ENCODE data around the gene PRG3.
"Not testable (repeated sequence)": the region's sequence is repeated elsewhere in the genome, so short reads cannot be mapped to it uniquely, and the experiment has no call there.

Gene PRG3

GRCh38 chr11:57344826-57345225, 36.1 kb downstream of the PRG3 start:
- H3K4me3 ChIP-seq (ENCODE audit: low read depth in 1 of 5, low read length in 5 of 5), result no peak overlapping the region
- peaks cover 0 to 5% (median 4%) of the 10 kb centered on the region in 5 donors for H3K4me1 ChIP-seq (ENCODE audit: control insufficient read depth in 5 of 5, insufficient read depth in 5 of 5, low read length in 5 of 5)
- no peak overlapping the region for H3K27ac ChIP-seq (ENCODE audit: low read depth, low read length)
- no peaks in the 10 kb centered on the region for H3K27me3 ChIP-seq (ENCODE audit: control insufficient read depth in 5 of 5, insufficient read depth in 4 of 5, low read length in 5 of 5)
- no peaks in the 10 kb centered on the region for H3K36me3 ChIP-seq (ENCODE audit: control insufficient read depth in 5 of 5, insufficient read depth in 5 of 5, low read length in 5 of 5)
- no peak overlapping the region for H3K9ac ChIP-seq (ENCODE audit: low read length in 5 of 5)
- no peaks in the 10 kb centered on the region for H3K9me3 ChIP-seq (ENCODE audit: control insufficient read depth in 5 of 5, low read length in 5 of 5)

GRCh38 chr11:57343825-57344224, 37.1 kb downstream of the PRG3 start:
- H3K9me3 ChIP-seq (ENCODE audit: control insufficient read depth in 5 of 5, low read length in 5 of 5), result no peaks in the 10 kb centered on the region
- H3K4me3 ChIP-seq (ENCODE audit: low read depth in 1 of 5, low read length in 5 of 5), result no peak overlapping the region
- H3K27ac ChIP-seq (ENCODE audit: low read depth, low read length), result no peak overlapping the region
- no peak overlapping the region for H3K9ac ChIP-seq (ENCODE audit: low read length in 5 of 5)
- no peaks in the 10 kb centered on the region for H3K4me1 ChIP-seq (ENCODE audit: control insufficient read depth in 5 of 5, insufficient read depth in 5 of 5, low read length in 5 of 5)
- no peaks in the 10 kb centered on the region for H3K36me3 ChIP-seq (ENCODE audit: control insufficient read depth in 5 of 5, insufficient read depth in 5 of 5, low read length in 5 of 5)
- no peaks in the 10 kb centered on the region for H3K27me3 ChIP-seq (ENCODE audit: control insufficient read depth in 5 of 5, insufficient read depth in 4 of 5, low read length in 5 of 5)

- Histone ChIP-seq H3K27ac (ENCODE audit: low read depth, low read length) (no peak overlapping the region), H3K9ac (ENCODE audit: low read length in 5 of 5) (no peak overlapping the region), H3K27me3 (ENCODE audit: control insufficient read depth in 5 of 5, insufficient read depth in 4 of 5, low read length in 5 of 5) (no peaks in the 10 kb centered on the region), H3K36me3 (ENCODE audit: control insufficient read depth in 5 of 5, insufficient read depth in 5 of 5, low read length in 5 of 5) (no peaks in the 10 kb centered on the region), H3K9me3 (ENCODE audit: control insufficient read depth in 5 of 5, low read length in 5 of 5) (no peaks in the 10 kb centered on the region), H3K4me1 (ENCODE audit: control insufficient read depth in 5 of 5, insufficient read depth in 5 of 5, low read length in 5 of 5) (no peaks in the 10 kb centered on the region), H3K4me3 (ENCODE audit: low read depth in 1 of 5, low read length in 5 of 5) (no peak overlapping the region)
These were observed 38.2 kb downstream of the PRG3 start for GRCh38 chr11:57342702-57343101.

- Histone ChIP-seq H3K4me1 (ENCODE audit: control insufficient read depth in 5 of 5, insufficient read depth in 5 of 5, low read length in 5 of 5) (peaks cover 0 to 2% (median 2%) of the 10 kb centered on the region in 5 donors), H3K9ac (ENCODE audit: low read length in 5 of 5) (no peak overlapping the region), H3K4me3 (ENCODE audit: low read depth in 1 of 5, low read length in 5 of 5) (no peak overlapping the region), H3K27ac (ENCODE audit: low read depth, low read length) (no peak overlapping the region), H3K36me3 (ENCODE audit: control insufficient read depth in 5 of 5, insufficient read depth in 5 of 5, low read length in 5 of 5) (no peaks in the 10 kb centered on the region), H3K27me3 (ENCODE audit: control insufficient read depth in 5 of 5, insufficient read depth in 4 of 5, low read length in 5 of 5) (no peaks in the 10 kb centered on the region), H3K9me3 (ENCODE audit: control insufficient read depth in 5 of 5, low read length in 5 of 5) (no peaks in the 10 kb centered on the region)
These were observed 39.6 kb downstream of the PRG3 start for GRCh38 chr11:57341250-57341808.

- no peak overlapping the region for H3K4me3 ChIP-seq (ENCODE audit: low read depth in 1 of 5, low read length in 5 of 5)
- H3K4me1 ChIP-seq (ENCODE audit: control insufficient read depth in 5 of 5, insufficient read depth in 5 of 5, low read length in 5 of 5), result peaks cover 4 to 10% (median 8%) of the 10 kb centered on the region in 5 donors
- no peak overlapping the region for H3K27ac ChIP-seq (ENCODE audit: low read depth, low read length)
- no peaks in the 10 kb centered on the region for H3K27me3 ChIP-seq (ENCODE audit: control insufficient read depth in 5 of 5, insufficient read depth in 4 of 5, low read length in 5 of 5)
- no peak overlapping the region for H3K9ac ChIP-seq (ENCODE audit: low read length in 5 of 5)
- no peaks in the 10 kb centered on the region for H3K9me3 ChIP-seq (ENCODE audit: control insufficient read depth in 5 of 5, low read length in 5 of 5)
- no peaks in the 10 kb centered on the region for H3K36me3 ChIP-seq (ENCODE audit: control insufficient read depth in 5 of 5, insufficient read depth in 5 of 5, low read length in 5 of 5)
These were observed 40.8 kb downstream of the PRG3 start for GRCh38 chr11:57340039-57340615.

- Histone ChIP-seq H3K27ac (ENCODE audit: low read depth, low read length) (no peak overlapping the region), H3K4me3 (ENCODE audit: low read depth in 1 of 5, low read length in 5 of 5) (no peak overlapping the region), H3K36me3 (ENCODE audit: control insufficient read depth in 5 of 5, insufficient read depth in 5 of 5, low read length in 5 of 5) (peaks cover 0 to 2% (median 0%) of the 10 kb centered on the region in 5 donors), H3K9me3 (ENCODE audit: control insufficient read depth in 5 of 5, low read length in 5 of 5) (no peaks in the 10 kb centered on the region), H3K4me1 (ENCODE audit: control insufficient read depth in 5 of 5, insufficient read depth in 5 of 5, low read length in 5 of 5) (peaks cover 7 to 18% (median 16%) of the 10 kb centered on the region in 5 donors), H3K9ac (ENCODE audit: low read length in 5 of 5) (no peak overlapping the region), H3K27me3 (ENCODE audit: control insufficient read depth in 5 of 5, insufficient read depth in 4 of 5, low read length in 5 of 5) (no peaks in the 10 kb centered on the region)
These were observed 41.6 kb downstream of the PRG3 start for GRCh38 chr11:57339328-57339727.

GRCh38 chr11:57338142-57338541, 42.8 kb downstream of the PRG3 start, which contains the start of gene P2RX3:
Gene P2RX3 (plus strand): TSS chr11:57338352. CDS start chr11:57338551, 199 bp downstream.
- no peaks in the 10 kb centered on the region for H3K9me3 ChIP-seq (ENCODE audit: control insufficient read depth in 5 of 5, low read length in 5 of 5)
- peaks cover 0 to 9% (median 4%) of the 10 kb centered on the region in 5 donors for H3K36me3 ChIP-seq (ENCODE audit: control insufficient read depth in 5 of 5, insufficient read depth in 5 of 5, low read length in 5 of 5)
- H3K4me1 ChIP-seq (ENCODE audit: control insufficient read depth in 5 of 5, insufficient read depth in 5 of 5, low read length in 5 of 5), result peaks cover 7 to 20% (median 20%) of the 10 kb centered on the region in 5 donors
- H3K27ac ChIP-seq (ENCODE audit: low read depth, low read length), result no peak within 1 kb of the TSS
- H3K27me3 ChIP-seq (ENCODE audit: control insufficient read depth in 5 of 5, insufficient read depth in 4 of 5, low read length in 5 of 5), result no peaks in the 10 kb centered on the region
- H3K9ac ChIP-seq (ENCODE audit: low read length in 5 of 5), result no peak within 1 kb of the TSS
- no peak within 1 kb of the TSS for H3K4me3 ChIP-seq (ENCODE audit: low read depth in 1 of 5, low read length in 5 of 5)

GRCh38 chr11:57336856-57337255, 44.1 kb downstream of the PRG3 start:
- Histone ChIP-seq H3K36me3 (ENCODE audit: control insufficient read depth in 5 of 5, insufficient read depth in 5 of 5, low read length in 5 of 5) (peaks cover 0 to 22% (median 17%) of the 10 kb centered on the region in 5 donors), H3K9ac (ENCODE audit: low read length in 5 of 5) (peak overlapping the region in 1 of 5 donors; percentile 78), H3K4me1 (ENCODE audit: control insufficient read depth in 5 of 5, insufficient read depth in 5 of 5, low read length in 5 of 5) (peaks cover 7 to 20% (median 20%) of the 10 kb centered on the region in 5 donors)
- H3K4me3 ChIP-seq (ENCODE audit: low read depth in 1 of 5, low read length in 5 of 5); H3K27me3 ChIP-seq (ENCODE audit: control insufficient read depth in 5 of 5, insufficient read depth in 4 of 5, low read length in 5 of 5); H3K27ac ChIP-seq (ENCODE audit: low read depth, low read length); H3K9me3 ChIP-seq (ENCODE audit: control insufficient read depth in 5 of 5, low read length in 5 of 5): not testable (repeated sequence)

GRCh38 chr11:57336111-57336666, 44.8 kb downstream of the PRG3 start:
- peaks cover under 1 to 29% (median 23%) of the 10 kb centered on the region in 5 donors for H3K36me3 ChIP-seq (ENCODE audit: control insufficient read depth in 5 of 5, insufficient read depth in 5 of 5, low read length in 5 of 5)
- peak overlapping the region; percentile 81 for H3K27ac ChIP-seq (ENCODE audit: low read depth, low read length)
- peak overlapping the region; percentile 59 to 77 (median 75) for H3K4me3 ChIP-seq (ENCODE audit: low read depth in 1 of 5, low read length in 5 of 5)
- peaks cover 7 to 20% (median 20%) of the 10 kb centered on the region in 5 donors for H3K4me1 ChIP-seq (ENCODE audit: control insufficient read depth in 5 of 5, insufficient read depth in 5 of 5, low read length in 5 of 5)
- H3K27me3 ChIP-seq (ENCODE audit: control insufficient read depth in 5 of 5, insufficient read depth in 4 of 5, low read length in 5 of 5), result no peaks in the 10 kb centered on the region
- H3K9ac ChIP-seq (ENCODE audit: low read length in 5 of 5), result peak overlapping the region; percentile 69 to 96 (median 78)
- no peaks in the 10 kb centered on the region for H3K9me3 ChIP-seq (ENCODE audit: control insufficient read depth in 5 of 5, low read length in 5 of 5)

- Histone ChIP-seq H3K9ac (ENCODE audit: low read length in 5 of 5) (peak within 1 kb of the TSS; percentile 69 to 96 (median 81)), H3K36me3 (ENCODE audit: control insufficient read depth in 5 of 5, insufficient read depth in 5 of 5, low read length in 5 of 5) (peaks cover 3 to 35% (median 30%) of the 10 kb centered on the region in 5 donors), H3K27me3 (ENCODE audit: control insufficient read depth in 5 of 5, insufficient read depth in 4 of 5, low read length in 5 of 5) (no peaks in the 10 kb centered on the region), H3K27ac (ENCODE audit: low read depth, low read length) (peak within 1 kb of the TSS; percentile 81), H3K9me3 (ENCODE audit: control insufficient read depth in 5 of 5, low read length in 5 of 5) (no peaks in the 10 kb centered on the region), H3K4me1 (ENCODE audit: control insufficient read depth in 5 of 5, insufficient read depth in 5 of 5, low read length in 5 of 5) (peaks cover 7 to 21% (median 20%) of the 10 kb centered on the region in 5 donors), H3K4me3 (ENCODE audit: low read depth in 1 of 5, low read length in 5 of 5) (peak within 1 kb of the TSS; percentile 76 to 81 (median 77))
These were observed 45.4 kb downstream of the PRG3 start, which contains the start of gene SSRP1 for GRCh38 chr11:57335343-57336110. Gene SSRP1 (minus strand): TSS chr11:57335892. CDS start chr11:57335121, 771 bp downstream.
